GM12878 (cell line): ENCODE data around the gene MYO10.

ENCODE experiments used
- CTCF ChIP-seq, 3 experiments: IDR thresholded peaks in 2 of 3; conservative IDR thresholded peaks in 1 of 3; 2 replicates each; pipeline ENCODE4 v1.5.1; 2011; ENCODE audit warnings: low read depth in 3 of 3, low read length in 3 of 3, mild to moderate bottlenecking in 3 of 3, control low read depth in 2 of 3, moderate library complexity in 2 of 3, inconsistent platforms in 1 of 3, mixed read lengths in 1 of 3; ENCODE audit not compliant: control insufficient read depth in 2 of 3, insufficient read depth in 1 of 3; ENCODE audit errors: extremely low read depth in 1 of 3
- EP300 ChIP-seq, 2 experiments: fragments of 150-350 bp in 1 of 2; IDR thresholded peaks; 2 replicates each; pipeline ENCODE4 v1.6.1; 2011 to 2012; ENCODE audit warnings: low read depth in 2 of 2, low read length in 2 of 2, borderline replicate concordance in 1 of 2, improper control_type of control experiment in 1 of 2, inconsistent platforms in 1 of 2; ENCODE audit not compliant: control insufficient read depth in 1 of 2
- FOXM1 ChIP-seq: IDR thresholded peaks from 2 replicates; pipeline ENCODE4 v1.6.1; 2012; ENCODE audit warnings: low read depth, mild to moderate bottlenecking, inconsistent platforms, low read length, moderate library complexity
- POLR2AphosphoS5 ChIP-seq: IDR thresholded peaks from 2 replicates; pipeline ENCODE4 v1.6.1; 2011; ENCODE audit warnings: mild to moderate bottlenecking, low read length, inconsistent platforms
- REST ChIP-seq: IDR thresholded peaks from 2 replicates; pipeline ENCODE4 v1.6.1; 2012; ENCODE audit warnings: mild to moderate bottlenecking, low read depth, low read length
- RFX5 ChIP-seq: IDR thresholded peaks from 2 replicates; pipeline ENCODE4 v1.6.1; 2011; ENCODE audit warnings: low read depth, low read length, improper control_type of control experiment
- SRF ChIP-seq, 2 experiments: IDR thresholded peaks; 2 replicates each; pipeline ENCODE4 v1.6.1; 2011; ENCODE audit warnings: low read depth in 2 of 2, low read length in 2 of 2, mild to moderate bottlenecking in 1 of 2, moderate library complexity in 1 of 2

- TF ChIP-seq RFX5 (no peak), EP300 (IDR thresholded peaks at IDR 0.05; ENCODE audit: borderline replicate concordance in 1 of 2, control insufficient read depth in 1 of 2, low read depth in 2 of 2, low read length in 2 of 2) (no peak), POLR2AphosphoS5 (no peak), CTCF (IDR thresholded peaks at IDR 0.05 in 2 of 3, conservative IDR thresholded peaks at IDR 0.05 in 1 of 3; ENCODE audit: control insufficient read depth in 2 of 3, extremely low read depth in 1 of 3, insufficient read depth in 1 of 3, low read depth in 3 of 3, low read length in 3 of 3) (no peak), SRF (IDR thresholded peaks at IDR 0.05; ENCODE audit: low read depth in 2 of 2, low read length in 2 of 2) (no peak), FOXM1 (no peak), REST (no peak)
Observed at GRCh38 chr5:16780325-16780724, 155.8 kb downstream of the MYO10 start.
